ENCODE data around the gene DRC7.

Gene DRC7

DNA sequence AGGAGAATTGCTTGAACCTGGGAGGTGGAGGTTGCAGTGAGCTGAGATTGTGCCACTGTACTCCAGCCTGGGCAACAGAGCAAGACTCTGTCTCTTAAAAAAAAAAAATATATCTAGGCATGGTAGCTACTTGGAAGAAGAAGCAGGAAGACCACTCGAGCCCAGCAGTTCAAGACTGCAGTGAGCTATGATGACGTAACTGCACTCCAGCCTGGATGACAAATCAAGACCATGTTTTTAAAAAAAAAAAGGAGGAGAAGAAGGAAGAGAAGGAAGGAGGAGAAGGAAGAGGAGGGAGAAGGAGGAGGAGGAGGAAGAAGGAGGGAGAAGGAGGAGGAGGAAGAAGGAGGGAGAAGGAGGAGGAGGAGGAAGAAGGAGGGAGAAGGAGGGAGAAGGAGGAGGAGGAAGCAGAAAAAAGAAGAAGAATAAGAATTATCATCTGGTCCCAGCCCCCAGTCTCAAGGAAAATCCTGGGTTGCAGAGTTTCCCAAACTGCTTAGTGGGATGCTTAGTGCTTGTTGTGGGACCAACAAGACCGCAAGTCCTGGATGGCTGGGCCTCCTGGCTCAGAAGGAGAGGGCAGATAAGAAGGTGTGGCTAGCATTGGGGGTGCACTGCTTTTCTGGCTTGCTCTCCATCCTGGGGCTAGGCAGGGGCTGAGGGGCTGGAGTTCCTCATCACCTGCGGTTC lies 3.7 kb upstream of the DRC7 start:
- TF ChIP-seq CTCF (conservative IDR thresholded peaks at IDR 0.05) (no peak), ZFX (IDR thresholded peaks at IDR 0.05) (no peak)
- no peak overlapping the region for H3K27ac ChIP-seq

- no peak overlapping the region for H3K27ac ChIP-seq
- TF ChIP-seq CTCF (conservative IDR thresholded peaks at IDR 0.05): no peak
- no peak for TF ChIP-seq ZFX (IDR thresholded peaks at IDR 0.05)
Measured at GRCh38 chr16:57692636-57693035, 2.0 kb upstream of the DRC7 start.

DNA sequence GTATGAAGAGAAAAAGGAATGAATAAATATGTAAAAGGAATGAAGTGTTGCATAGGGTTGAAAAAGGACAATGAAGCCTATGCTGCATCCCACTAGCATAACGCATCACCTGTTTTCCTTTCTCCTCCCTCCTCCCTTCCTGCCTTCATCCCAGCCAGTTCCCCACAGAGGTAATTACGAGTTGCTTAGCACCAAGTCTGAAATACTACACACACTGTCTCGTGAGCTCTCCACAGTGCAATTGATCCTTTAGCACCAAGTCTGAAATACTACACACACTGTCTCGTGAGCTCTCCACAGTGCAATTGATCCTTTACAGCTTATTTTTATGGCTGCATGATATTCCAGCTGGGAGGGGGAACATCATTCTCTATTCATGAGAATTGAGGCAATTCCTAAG lies 1.1 kb upstream of the DRC7 start:
- no peak for TF ChIP-seq CTCF (conservative IDR thresholded peaks at IDR 0.05)
- TF ChIP-seq ZFX (IDR thresholded peaks at IDR 0.05): no peak
- H3K27ac ChIP-seq: no peak overlapping the region

GRCh38 chr16:57694231-57694724 lies 328 bp upstream of the DRC7 start:
- no peak overlapping the region for H3K27ac ChIP-seq
- no peak for TF ChIP-seq CTCF (conservative IDR thresholded peaks at IDR 0.05)
- TF ChIP-seq ZFX (IDR thresholded peaks at IDR 0.05): no peak

- TF ChIP-seq ZFX (IDR thresholded peaks at IDR 0.05) (no peak), CTCF (conservative IDR thresholded peaks at IDR 0.05) (no peak)
- no peak overlapping the region for H3K27ac ChIP-seq
Measured at GRCh38 chr16:57695680-57696069, 1.1 kb downstream of the DRC7 start.

- TF ChIP-seq ZFX (IDR thresholded peaks at IDR 0.05) (no peak), CTCF (conservative IDR thresholded peaks at IDR 0.05) (no peak)
Measured at GRCh38 chr16:57696240-57696639, 1.6 kb downstream of the DRC7 start.

GRCh38 chr16:57697896-57698537 lies 3.4 kb downstream of the DRC7 start:
- no peak overlapping the region for H3K27ac ChIP-seq
- no peak for TF ChIP-seq CTCF (conservative IDR thresholded peaks at IDR 0.05)
- no peak for TF ChIP-seq ZFX (IDR thresholded peaks at IDR 0.05)

More at GRCh38 chr16:57696240-57696639, 1.6 kb downstream of the DRC7 start:
- H3K27ac ChIP-seq: no peak overlapping the region

All from C4-2B (cell line).